Natural killer cell (primary cell): ENCODE measurements around the gene GPR171. TPM values are rescaled to one million over a fixed set of nuclear protein-coding genes. Genes with fewer than 3 reads are reported as not detected.

Source experiments
- ATAC-seq, 3 donors: fragments of 150-1000 bp in 2 of 3; fragments of 200-7000 bp in 1 of 3; cut with Tn5 transposase; 1 replicate in 1 of 3; 2 replicates in 2 of 3; pipeline ENCODE4 v1.10.0; 2021; ENCODE audit warnings: mild to moderate bottlenecking in 2 of 3, moderate library complexity in 2 of 3
- DNase-seq, 2 donors: peaks; one replicate each; pipeline versions ENCODE4 v3.0.0 to v3.0.0-alpha.2; 2013 to 2021; ENCODE audit warnings: mixed read lengths in 1 of 2
- H3K27ac ChIP-seq: one replicate; pipeline ENCODE4 v1.5.1; 2013; ENCODE audit warnings: mild to moderate bottlenecking, low read length
- H3K27me3 ChIP-seq: one replicate; pipeline ENCODE4 v1.6.1; 2013; ENCODE audit warnings: low read length; ENCODE audit not compliant: control insufficient read depth, insufficient read depth
- H3K36me3 ChIP-seq: one replicate; pipeline ENCODE4 v1.6.1; 2013; ENCODE audit warnings: low read length; ENCODE audit not compliant: control insufficient read depth, insufficient read depth
- H3K4me1 ChIP-seq: one replicate; pipeline ENCODE4 v1.6.1; 2013; ENCODE audit warnings: low read length; ENCODE audit not compliant: control insufficient read depth, insufficient read depth
- H3K4me3 ChIP-seq: one replicate; pipeline ENCODE4 v1.5.1; 2013; ENCODE audit warnings: low read length
- H3K9me3 ChIP-seq: one replicate; pipeline ENCODE4 v1.6.1; 2013; ENCODE audit warnings: low read length; ENCODE audit not compliant: control insufficient read depth, insufficient read depth
- H3K27ac Mint-ChIP-seq, 2 donors: one replicate each; pipeline ENCODE4 v1.8.0; 2022; ENCODE audit warnings: mild to moderate bottlenecking in 2 of 2, mixed read lengths in 2 of 2, moderate library complexity in 1 of 2
- H3K27me3 Mint-ChIP-seq, 2 donors: one replicate each; pipeline ENCODE4 v1.8.0; 2022; ENCODE audit warnings: low read depth in 2 of 2, mixed read lengths in 2 of 2
- H3K36me3 Mint-ChIP-seq: one replicate; pipeline ENCODE4 v1.8.0; 2022; ENCODE audit warnings: mixed read lengths
- H3K4me1 Mint-ChIP-seq, 2 donors: one replicate each; pipeline ENCODE4 v1.8.0; 2022; ENCODE audit warnings: mixed read lengths in 2 of 2
- H3K4me3 Mint-ChIP-seq: one replicate; pipeline ENCODE4 v1.8.0; 2022; ENCODE audit warnings: mild to moderate bottlenecking, moderate library complexity, mixed read lengths
- H3K9me3 Mint-ChIP-seq, 2 donors: one replicate each; pipeline ENCODE4 v1.8.0; 2022; ENCODE audit warnings: mixed read lengths in 2 of 2
- CTCF ChIP-seq: fragments of 200-600 bp; IDR thresholded peaks from one replicate; pipeline ENCODE4 v1.8.0; 2022; ENCODE audit warnings: antibody characterized with exemption
- WGBS: methylation state at CpG from one replicate; pipeline ENCODE4 v1.1.7; 2013; ENCODE audit warnings: missing lambda C conversion rate; ENCODE audit not compliant: insufficient coverage; 5-methylcytosine and 5-hydroxymethylcytosine counted together
- intact Hi-C: fragments of 100-400 bp; cut with micrococcal nuclease; formaldehyde crosslinking; loops from one replicate; pipeline ENCODE4 v1.14.2; 2022
- total RNA-seq, 4 donors: library from RNA; stranded (reverse); fragments of 120-200 nt in 1 of 4; gene quantifications; one replicate each; pipeline versions ENCODE4 v1.2.3 to v1.2.4, GENCODE V29; 2013 to 2022

GPR171 gene
- total RNA-seq, 3 donors from 2014 or later (not counting 1 experiment from before 2014, with no cell fraction given) = 3.4 to 9.0 (median 8.2) TPM

GRCh38 chr3:151199554-151200438, 3.2 kb downstream of the GPR171 start:
- H3K27ac Mint-ChIP-seq = peak overlapping the region; percentile 78 to 87
- Histone ChIP-seq H3K27ac (peak overlapping the region; percentile 44), H3K27me3 (no peaks in the 10 kb centered on the region), H3K4me1 (peaks cover 10% of the 10 kb centered on the region), H3K9me3 (no peaks in the 10 kb centered on the region), H3K36me3 (peaks cover 3% of the 10 kb centered on the region), H3K4me3 (no peak overlapping the region)
- no peaks in the 10 kb centered on the region for H3K27me3 Mint-ChIP-seq
- TF ChIP-seq CTCF = no peak
- no peak for ATAC-seq
- intact Hi-C loops = no loop called here
- DNase-seq = peak in 1 of 2 donors; percentile 38
- no peaks in the 10 kb centered on the region for H3K9me3 Mint-ChIP-seq
- peaks cover 42 to 49% of the 10 kb centered on the region in 2 donors for H3K4me1 Mint-ChIP-seq
- WGBS = 34% methylated on average over 3 of the region's 4 CpGs
- no peaks in the 10 kb centered on the region for H3K36me3 Mint-ChIP-seq
- H3K4me3 Mint-ChIP-seq = peak overlapping the region; percentile 77

- no peak overlapping the region for H3K27ac ChIP-seq
- H3K4me3 Mint-ChIP-seq = peak overlapping the region; percentile 77
- H3K9me3 ChIP-seq = no peaks in the 10 kb centered on the region
- H3K4me1 Mint-ChIP-seq = peaks cover 33 to 40% of the 10 kb centered on the region in 2 donors
- over 99% methylated on average over 5 of the region's 5 CpGs for WGBS
- H3K4me1 ChIP-seq = peaks cover 10% of the 10 kb centered on the region
- H3K27ac Mint-ChIP-seq = peak overlapping the region in 1 of 2 donors; percentile 78
- no peaks in the 10 kb centered on the region for H3K9me3 Mint-ChIP-seq
- H3K36me3 Mint-ChIP-seq = no peaks in the 10 kb centered on the region
- no peak overlapping the region for H3K4me3 ChIP-seq
- DNase-seq (no peak), ATAC-seq (no peak)
- TF ChIP-seq CTCF = no peak
- H3K27me3 ChIP-seq = no peaks in the 10 kb centered on the region
- H3K27me3 Mint-ChIP-seq = no peaks in the 10 kb centered on the region
- intact Hi-C loops = no loop called here
- peaks cover 3% of the 10 kb centered on the region for H3K36me3 ChIP-seq
Observed at GRCh38 chr3:151198849-151199248, 4.2 kb downstream of the GPR171 start.

GRCh38 chr3:151197981-151198767, 4.8 kb downstream of the GPR171 start:
- no peak overlapping the region for H3K4me3 ChIP-seq
- H3K4me1 ChIP-seq = peaks cover 10% of the 10 kb centered on the region
- H3K27ac ChIP-seq = no peak overlapping the region
- H3K27me3 Mint-ChIP-seq = no peaks in the 10 kb centered on the region
- H3K9me3 Mint-ChIP-seq = no peaks in the 10 kb centered on the region
- peaks cover 3% of the 10 kb centered on the region for H3K36me3 ChIP-seq
- DNase-seq = no peak
- intact Hi-C loops = no loop called here
- H3K36me3 Mint-ChIP-seq = no peaks in the 10 kb centered on the region
- H3K27ac Mint-ChIP-seq = no peak overlapping the region
- H3K4me3 Mint-ChIP-seq = no peak overlapping the region
- no peaks in the 10 kb centered on the region for H3K9me3 ChIP-seq
- WGBS = 95% methylated on average over 6 of the region's 6 CpGs
- H3K27me3 ChIP-seq = no peaks in the 10 kb centered on the region
- H3K4me1 Mint-ChIP-seq = peaks cover 32 to 39% of the 10 kb centered on the region in 2 donors
- TF ChIP-seq CTCF = no peak
- no peak for ATAC-seq
